Left lung (tissue), 10 donors: ENCODE measurements around the gene UST. TPM values are rescaled to one million over a fixed set of nuclear protein-coding genes. Genes with fewer than 3 reads are reported as not detected.
"Not testable (repeated sequence)": the region's sequence is repeated elsewhere in the genome, so short reads cannot be mapped to it uniquely, and the experiment has no call there.

ENCODE experiments used
- ATAC-seq: fragments of 200-7000 bp; cut with Tn5 transposase; one replicate; pipeline ENCODE4 v1.9.1; 2020; ENCODE audit warnings: moderate library complexity
- DNase-seq, 4 donors: peaks; one replicate each; pipeline ENCODE4 v3.0.0-alpha.2; 2013 to 2020
- H3K27ac ChIP-seq, 2 donors: fragments of 200-600 bp; sonication (generic) in 1 of 2; one replicate each; pipeline versions ENCODE4 v1.5.0 to v1.8.0; 2020 to 2021
- H3K27me3 ChIP-seq, 2 donors: fragments of 200-600 bp; sonication (generic) in 1 of 2; one replicate each; pipeline versions ENCODE4 v1.5.0 to v1.8.0; 2020 to 2021
- H3K36me3 ChIP-seq, 2 donors: fragments of 200-600 bp; sonication (generic) in 1 of 2; one replicate each; pipeline versions ENCODE4 v1.5.0 to v1.8.0; 2020 to 2021
- H3K4me1 ChIP-seq, 2 donors: fragments of 200-600 bp; one replicate each; pipeline ENCODE4 v1.8.0; 2021
- H3K4me3 ChIP-seq, 2 donors: fragments of 200-600 bp; sonication (generic) in 1 of 2; one replicate each; pipeline versions ENCODE4 v1.5.0 to v1.8.0; 2020 to 2021; ENCODE audit warnings: mild to moderate bottlenecking in 1 of 2
- H3K9me3 ChIP-seq, 2 donors: fragments of 200-600 bp; sonication (generic) in 1 of 2; one replicate each; pipeline versions ENCODE4 v1.5.0 to v1.8.0; 2020 to 2021
- CTCF ChIP-seq, 2 donors: fragments of 200-600 bp; sonication (generic) in 1 of 2; IDR thresholded peaks; one replicate each; pipeline versions ENCODE4 v1.5.0 to v1.8.0; 2021; ENCODE audit warnings: antibody characterized with exemption in 2 of 2
- intact Hi-C, 2 donors: fragments of 100-400 bp; cut with DNase I; formaldehyde crosslinking; loops; one replicate each; pipeline versions ENCODE4 v1.11.2 to v1.14.2; 2022
- polyA plus RNA-seq, 6 donors: library from polyadenylated mRNA; unstranded; fragments of 120-200 nt; gene quantifications; one replicate each; pipeline ENCODE4 v1.2.1, GENCODE V29; 2013; ENCODE audit not compliant: insufficient read length in 6 of 6
- total RNA-seq, 2 donors: library from RNA; stranded (reverse); fragmentation: NEBNext Ultra II Directional; extraction: Animal tissue kit (Norgen Biotek cat#: 25700); gene quantifications; one replicate each; pipeline ENCODE4 v1.2.1, GENCODE V29; 2021
- donor health status: DM: no; HTN: yes; CAD: no.
- donor health status: DM: no; HTN: no; CAD: no.

The UST gene
- total and polyA plus RNA-seq, 8 donors, result 7.4 to 17.0 (median 9.5) TPM

- H3K4me3 ChIP-seq, result no peak overlapping the region
- no peaks in the 10 kb centered on the region for H3K36me3 ChIP-seq
- no peaks in the 10 kb centered on the region for H3K27me3 ChIP-seq
- no peak overlapping the region for H3K27ac ChIP-seq
- TF ChIP-seq CTCF (IDR thresholded peaks at IDR 0.05), result no peak
- DNase-seq, result no peak
- H3K4me1 ChIP-seq, result peaks cover 0 to 9% of the 10 kb centered on the region in 2 donors
- H3K9me3 ChIP-seq, result peaks cover 0 to 19% of the 10 kb centered on the region in 2 donors
- intact Hi-C loops, result no loop called here
- ATAC-seq, result peak; percentile 21
These were observed 348.1 kb downstream of the UST start for GRCh38 chr6:149094934-149095351.

GRCh38 chr6:149095842-149096241 is 349.0 kb downstream of the UST start:
- Histone ChIP-seq H3K4me1 (peaks cover 0 to 9% of the 10 kb centered on the region in 2 donors), H3K36me3 (no peaks in the 10 kb centered on the region), H3K27ac (no peak overlapping the region), H3K4me3 (no peak overlapping the region), H3K9me3 (peaks cover 0 to 19% of the 10 kb centered on the region in 2 donors), H3K27me3 (no peaks in the 10 kb centered on the region)
- no peak for DNase-seq
- ATAC-seq, result no peak
- intact Hi-C loops, result no loop called here
- TF ChIP-seq CTCF (IDR thresholded peaks at IDR 0.05), result no peak

- TF ChIP-seq CTCF (IDR thresholded peaks at IDR 0.05), result no peak
- H3K27me3 ChIP-seq, result no peaks in the 10 kb centered on the region
- H3K4me1 ChIP-seq, result peaks cover 0 to 9% of the 10 kb centered on the region in 2 donors
- H3K4me3 ChIP-seq, result no peak overlapping the region
- no peak for DNase-seq
- no peak for ATAC-seq
- no peak overlapping the region for H3K27ac ChIP-seq
- no peaks in the 10 kb centered on the region for H3K36me3 ChIP-seq
- intact Hi-C loops, result no loop called here
- H3K9me3 ChIP-seq, result peaks cover 0 to 19% of the 10 kb centered on the region in 2 donors
These were observed 351.0 kb downstream of the UST start for GRCh38 chr6:149097794-149098193.

- no peak for TF ChIP-seq CTCF (IDR thresholded peaks at IDR 0.05)
- no peak overlapping the region for H3K27ac ChIP-seq
- H3K36me3 ChIP-seq, result no peaks in the 10 kb centered on the region
- peaks cover 0 to 19% of the 10 kb centered on the region in 2 donors for H3K9me3 ChIP-seq
- intact Hi-C loops, result no loop called here
- H3K4me1 ChIP-seq, result peaks cover 0 to 9% of the 10 kb centered on the region in 2 donors
- no peak for DNase-seq
- H3K27me3 ChIP-seq, result no peaks in the 10 kb centered on the region
- no peak overlapping the region for H3K4me3 ChIP-seq
- no peak for ATAC-seq
These were observed 352.0 kb downstream of the UST start for GRCh38 chr6:149098700-149099276.

- H3K4me1 ChIP-seq, result no peaks in the 10 kb centered on the region
- H3K9me3 ChIP-seq, result peaks cover 0 to 19% of the 10 kb centered on the region in 2 donors
- ATAC-seq (no peak), DNase-seq (no peak)
- no peak overlapping the region for H3K4me3 ChIP-seq
- TF ChIP-seq CTCF (IDR thresholded peaks at IDR 0.05), result no peak
- H3K27me3 ChIP-seq, result no peaks in the 10 kb centered on the region
- no peak overlapping the region for H3K27ac ChIP-seq
- H3K36me3 ChIP-seq, result no peaks in the 10 kb centered on the region
- intact Hi-C loops, result no loop called here
These were observed 355.5 kb downstream of the UST start for GRCh38 chr6:149102324-149102723.

GRCh38 chr6:149103950-149104349 is 357.1 kb downstream of the UST start:
- DNase-seq, H3K4me1 ChIP-seq, H3K4me3 ChIP-seq, H3K36me3 ChIP-seq, intact Hi-C loops, H3K9me3 ChIP-seq, ATAC-seq, H3K27me3 ChIP-seq, H3K27ac ChIP-seq: not testable (repeated sequence)
